Mesendoderm (in vitro differentiated cells): Measurements from ENCODE around the gene PTPRD.

Experiments used
- DNase-seq: peaks from one replicate; pipeline ENCODE4 v3.0.0; 2013
- H2AK5ac ChIP-seq: 2 replicates; pipeline ENCODE4 v1.6.1; 2013; ENCODE audit warnings: low read length, inconsistent platforms
- H2BK120ac ChIP-seq: 2 replicates; pipeline ENCODE4 v1.6.1; 2013; ENCODE audit warnings: low read depth, mild to moderate bottlenecking, low read length, moderate library complexity, mixed read lengths
- H2BK15ac ChIP-seq: replicated peaks from 2 replicates; pipeline ENCODE4 v1.6.1; 2013; ENCODE audit warnings: low read depth, mild to moderate bottlenecking, moderate library complexity
- H2BK5ac ChIP-seq: 2 replicates; pipeline ENCODE4 v1.6.1; 2013; ENCODE audit warnings: low read length, inconsistent platforms
- H3K18ac ChIP-seq: 2 replicates; pipeline ENCODE4 v1.6.1; 2013; ENCODE audit warnings: mild to moderate bottlenecking, low read length, mixed read lengths
- H3K23ac ChIP-seq: one replicate; pipeline ENCODE4 v1.6.1; 2013; ENCODE audit warnings: low read length
- H3K27ac ChIP-seq: 2 replicates; pipeline ENCODE4 v1.5.1; 2013; ENCODE audit warnings: low read depth, mild to moderate bottlenecking, inconsistent platforms, low read length, moderate library complexity
- H3K27me3 ChIP-seq: 2 replicates; pipeline ENCODE4 v1.6.1; 2013; ENCODE audit warnings: low read length, control low read depth, mild to moderate bottlenecking, inconsistent platforms; ENCODE audit not compliant: insufficient read depth, poor library complexity
- H3K36me3 ChIP-seq: 2 replicates; pipeline ENCODE4 v1.6.1; 2013; ENCODE audit warnings: low read length, inconsistent platforms; ENCODE audit not compliant: control insufficient read depth, insufficient read depth
- H3K4ac ChIP-seq: one replicate; pipeline ENCODE4 v1.6.1; 2013; ENCODE audit warnings: low read depth, mild to moderate bottlenecking, low read length, moderate library complexity
- H3K4me1 ChIP-seq: 2 replicates; pipeline ENCODE4 v1.6.1; 2013; ENCODE audit warnings: low read depth, low read length, inconsistent platforms; ENCODE audit not compliant: control insufficient read depth
- H3K4me2 ChIP-seq: 2 replicates; pipeline ENCODE4 v1.6.1; 2013; ENCODE audit warnings: low read length
- H3K4me3 ChIP-seq: 2 replicates; pipeline ENCODE4 v1.5.1; 2013; ENCODE audit warnings: mild to moderate bottlenecking, low read length
- H3K56ac ChIP-seq: one replicate; pipeline ENCODE4 v1.6.1; 2013; ENCODE audit warnings: low read length
- H3K79me1 ChIP-seq: 2 replicates; pipeline ENCODE4 v1.6.1; 2013; ENCODE audit warnings: low read length, inconsistent platforms
- H3K79me2 ChIP-seq: 2 replicates; pipeline ENCODE4 v1.6.1; 2013; ENCODE audit warnings: mild to moderate bottlenecking, low read length; ENCODE audit not compliant: control insufficient read depth, insufficient read depth
- H3K9ac ChIP-seq: 2 replicates; pipeline ENCODE4 v1.6.1; 2013; ENCODE audit warnings: low read length, inconsistent platforms
- H4K5ac ChIP-seq: one replicate; pipeline ENCODE4 v1.6.1; 2013; ENCODE audit warnings: low read length
- H4K8ac ChIP-seq: one replicate; pipeline ENCODE4 v1.6.1; 2013; ENCODE audit warnings: low read depth, mild to moderate bottlenecking, control low read depth, low read length, moderate library complexity
- WGBS: extraction: QIAGEN DNeasy Blood & Tissue Kit; methylation state at CpG from one replicate; pipeline ENCODE4 v1.1.7; 2013; ENCODE audit warnings: low lambda C conversion rate, missing lambda C conversion rate; ENCODE audit not compliant: insufficient coverage; ENCODE audit errors: extremely low coverage; 5-methylcytosine and 5-hydroxymethylcytosine counted together

PTPRD gene

DNA sequence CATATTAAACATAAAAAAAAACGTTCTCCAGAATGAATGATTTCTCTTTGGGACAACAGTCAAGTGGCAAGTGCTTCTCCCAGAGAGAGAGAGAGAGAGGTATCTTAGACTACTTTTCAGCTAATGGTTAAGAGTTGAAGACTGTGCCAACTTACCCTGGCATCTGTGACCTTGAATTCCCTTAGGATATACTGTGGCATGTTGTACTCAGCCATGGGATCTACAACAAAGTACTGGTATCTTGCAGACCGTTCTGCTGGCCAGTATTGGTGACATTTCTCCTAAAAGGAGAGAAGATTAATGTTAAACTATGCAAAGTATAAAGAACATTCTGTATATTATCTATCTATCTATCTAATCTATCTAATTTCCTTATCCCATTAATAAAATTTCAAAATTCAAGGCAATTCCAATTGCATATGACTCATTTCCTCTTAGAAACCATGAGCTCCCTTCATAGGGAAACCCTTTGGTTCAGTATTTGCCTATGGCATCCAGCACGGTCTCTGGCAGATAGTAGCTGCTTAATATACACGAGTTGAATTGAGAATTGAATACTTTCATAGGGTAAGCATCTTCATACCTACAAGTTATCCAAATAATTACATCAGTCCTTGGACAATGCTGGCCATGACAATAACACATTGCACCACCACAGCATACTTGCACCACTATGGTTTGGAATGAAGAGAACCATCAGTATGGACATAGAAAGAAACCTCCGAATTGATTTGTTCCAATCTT lies 2273.9 kb downstream of the PTPRD start:
- H3K4me1 ChIP-seq = no peaks in the 10 kb centered on the region
- H3K18ac ChIP-seq = no peak overlapping the region
- no peak overlapping the region for H3K4me2 ChIP-seq
- H2BK15ac ChIP-seq = no peak overlapping the region
- H3K79me2 ChIP-seq = no peaks in the 10 kb centered on the region
- H3K27me3 ChIP-seq = no peaks in the 10 kb centered on the region
- no peak overlapping the region for H3K56ac ChIP-seq
- WGBS = no CpG with 5 or more reads among the region's 5 CpGs
- H2AK5ac ChIP-seq = no peak overlapping the region
- H3K36me3 ChIP-seq = no peaks in the 10 kb centered on the region
- H3K4ac ChIP-seq = no peak overlapping the region
- H3K4me3 ChIP-seq = no peak overlapping the region
- H3K9ac ChIP-seq = no peak overlapping the region
- H3K79me1 ChIP-seq = no peaks in the 10 kb centered on the region
- no peak overlapping the region for H2BK120ac ChIP-seq
- H4K8ac ChIP-seq = no peak overlapping the region
- no peak overlapping the region for H4K5ac ChIP-seq
- DNase-seq = no peak
- H3K23ac ChIP-seq = no peak overlapping the region
- H3K27ac ChIP-seq = no peak overlapping the region
- H2BK5ac ChIP-seq = no peak overlapping the region

DNA sequence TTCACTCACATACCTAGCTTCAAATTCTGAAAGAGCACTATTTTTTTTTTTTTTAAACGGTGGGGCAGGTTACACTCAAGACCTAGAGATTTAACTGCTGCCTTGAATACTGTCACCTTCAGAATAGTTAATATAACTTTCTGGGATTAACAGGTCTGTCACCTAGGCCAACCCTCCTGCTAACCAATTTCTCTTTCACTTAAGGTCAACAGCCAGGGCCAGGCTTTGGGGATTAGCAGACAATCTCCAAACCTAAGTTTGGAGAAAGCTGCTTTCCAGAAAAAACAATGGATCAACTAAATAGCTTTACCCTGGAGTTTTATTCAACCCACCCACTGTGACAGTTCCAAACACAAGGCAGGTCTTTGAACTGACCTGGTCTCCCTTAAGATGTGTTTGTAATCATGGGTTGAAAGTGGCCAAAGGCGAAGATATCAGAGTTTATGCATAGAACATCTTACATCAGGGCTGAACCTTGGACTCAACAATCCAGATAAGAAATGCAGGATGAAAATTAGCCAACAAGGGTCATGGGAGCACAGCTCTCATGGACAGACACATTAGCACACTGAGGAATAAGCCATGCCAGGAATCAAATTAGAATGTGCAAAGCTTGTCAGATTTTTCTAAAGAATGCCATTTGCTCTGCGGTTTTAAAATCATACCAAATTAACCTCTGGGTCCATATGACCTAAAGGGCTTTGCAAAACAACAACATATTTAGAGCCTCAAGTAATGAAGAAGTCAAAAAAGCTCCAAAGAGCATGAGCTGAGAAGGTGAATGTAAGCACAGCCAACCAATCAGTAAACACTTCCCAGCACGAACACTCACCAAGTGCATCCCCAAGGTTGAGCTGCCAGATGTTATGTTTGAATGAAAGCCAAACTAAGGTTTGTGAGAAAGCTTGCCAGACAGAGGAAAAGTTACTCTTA lies 2274.7 kb downstream of the PTPRD start:
- H3K18ac ChIP-seq = no peak overlapping the region
- H4K5ac ChIP-seq = no peak overlapping the region
- DNase-seq = peak; percentile 74
- H3K4me1 ChIP-seq = peaks cover 1% of the 10 kb centered on the region
- H3K4me3 ChIP-seq = no peak overlapping the region
- no peaks in the 10 kb centered on the region for H3K27me3 ChIP-seq
- H3K23ac ChIP-seq = no peak overlapping the region
- H3K9ac ChIP-seq = no peak overlapping the region
- H3K27ac ChIP-seq = no peak overlapping the region
- H2BK15ac ChIP-seq = no peak overlapping the region
- H3K56ac ChIP-seq = no peak overlapping the region
- no CpG with 5 or more reads among the region's 4 CpGs for whole genome bisulfite sequencing
- H2BK120ac ChIP-seq = no peak overlapping the region
- no peaks in the 10 kb centered on the region for H3K36me3 ChIP-seq
- no peak overlapping the region for H3K4ac ChIP-seq
- H2AK5ac ChIP-seq = no peak overlapping the region
- H4K8ac ChIP-seq = no peak overlapping the region
- H3K79me2 ChIP-seq = no peaks in the 10 kb centered on the region
- H3K4me2 ChIP-seq = no peak overlapping the region
- H2BK5ac ChIP-seq = no peak overlapping the region
- H3K79me1 ChIP-seq = no peaks in the 10 kb centered on the region

DNA sequence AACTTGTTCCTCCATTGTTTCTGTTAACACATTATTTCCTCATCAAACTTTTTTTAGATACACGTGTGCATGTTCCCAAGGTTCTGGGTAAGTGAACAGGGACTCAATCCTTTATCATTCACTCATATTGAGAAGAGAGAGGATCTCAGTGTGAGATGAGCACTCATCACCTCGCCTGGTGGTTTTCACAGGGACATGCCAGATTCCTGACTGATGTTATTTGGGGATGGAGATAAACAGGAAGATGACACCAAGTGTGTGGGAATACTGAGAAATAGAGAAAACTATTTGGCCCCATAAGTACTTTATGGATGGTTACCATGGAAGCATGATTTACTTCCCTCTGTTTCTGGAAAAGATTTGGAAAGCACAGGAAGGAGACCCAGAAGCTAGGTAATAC lies 2279.9 kb downstream of the PTPRD start:
- H3K4ac ChIP-seq = no peak overlapping the region
- no peak overlapping the region for H3K27ac ChIP-seq
- H4K5ac ChIP-seq = no peak overlapping the region
- H3K9ac ChIP-seq = no peak overlapping the region
- no peaks in the 10 kb centered on the region for H3K79me2 ChIP-seq
- H3K27me3 ChIP-seq = no peaks in the 10 kb centered on the region
- H2BK5ac ChIP-seq = no peak overlapping the region
- H3K23ac ChIP-seq = no peak overlapping the region
- H2BK15ac ChIP-seq = no peak overlapping the region
- no CpG with 5 or more reads among the region's 2 CpGs for WGBS
- no peak overlapping the region for H3K4me3 ChIP-seq
- no peak overlapping the region for H2BK120ac ChIP-seq
- peak; percentile 94 for DNase-seq
- H2AK5ac ChIP-seq = no peak overlapping the region
- no peaks in the 10 kb centered on the region for H3K79me1 ChIP-seq
- H3K18ac ChIP-seq = no peak overlapping the region
- H4K8ac ChIP-seq = no peak overlapping the region
- no peaks in the 10 kb centered on the region for H3K36me3 ChIP-seq
- H3K56ac ChIP-seq = no peak overlapping the region
- peaks cover 7% of the 10 kb centered on the region for H3K4me1 ChIP-seq
- no peak overlapping the region for H3K4me2 ChIP-seq

DNA sequence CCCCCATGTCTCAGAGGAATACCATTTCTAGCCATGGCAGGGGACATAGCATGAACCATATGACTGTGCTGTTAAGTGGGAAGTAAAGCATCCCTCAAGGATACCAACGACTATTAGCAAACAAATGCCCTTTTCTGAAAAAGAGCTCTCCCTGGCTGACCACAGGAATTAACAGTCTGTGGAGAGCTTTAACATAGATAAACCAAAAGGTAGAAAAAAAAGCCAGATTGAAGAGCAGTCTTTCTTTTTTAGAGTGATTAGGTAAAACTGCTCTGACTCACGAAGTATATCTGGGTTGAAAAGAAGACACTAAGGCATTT lies 2280.5 kb downstream of the PTPRD start:
- no peak overlapping the region for H3K23ac ChIP-seq
- no peak overlapping the region for H2BK120ac ChIP-seq
- WGBS = no CpG with 5 or more reads among the region's 2 CpGs
- H3K79me2 ChIP-seq = no peaks in the 10 kb centered on the region
- H3K4me2 ChIP-seq = no peak overlapping the region
- H3K36me3 ChIP-seq = no peaks in the 10 kb centered on the region
- H3K9ac ChIP-seq = no peak overlapping the region
- H3K27me3 ChIP-seq = no peaks in the 10 kb centered on the region
- H3K79me1 ChIP-seq = no peaks in the 10 kb centered on the region
- H2AK5ac ChIP-seq = no peak overlapping the region
- H3K4me3 ChIP-seq = no peak overlapping the region
- H3K18ac ChIP-seq = no peak overlapping the region
- H2BK5ac ChIP-seq = no peak overlapping the region
- H3K27ac ChIP-seq = no peak overlapping the region
- no peak overlapping the region for H4K8ac ChIP-seq
- H2BK15ac ChIP-seq = no peak overlapping the region
- H3K4ac ChIP-seq = no peak overlapping the region
- peaks cover 7% of the 10 kb centered on the region for H3K4me1 ChIP-seq
- no peak overlapping the region for H3K56ac ChIP-seq
- DNase-seq = peak; percentile 82
- H4K5ac ChIP-seq = no peak overlapping the region

DNA sequence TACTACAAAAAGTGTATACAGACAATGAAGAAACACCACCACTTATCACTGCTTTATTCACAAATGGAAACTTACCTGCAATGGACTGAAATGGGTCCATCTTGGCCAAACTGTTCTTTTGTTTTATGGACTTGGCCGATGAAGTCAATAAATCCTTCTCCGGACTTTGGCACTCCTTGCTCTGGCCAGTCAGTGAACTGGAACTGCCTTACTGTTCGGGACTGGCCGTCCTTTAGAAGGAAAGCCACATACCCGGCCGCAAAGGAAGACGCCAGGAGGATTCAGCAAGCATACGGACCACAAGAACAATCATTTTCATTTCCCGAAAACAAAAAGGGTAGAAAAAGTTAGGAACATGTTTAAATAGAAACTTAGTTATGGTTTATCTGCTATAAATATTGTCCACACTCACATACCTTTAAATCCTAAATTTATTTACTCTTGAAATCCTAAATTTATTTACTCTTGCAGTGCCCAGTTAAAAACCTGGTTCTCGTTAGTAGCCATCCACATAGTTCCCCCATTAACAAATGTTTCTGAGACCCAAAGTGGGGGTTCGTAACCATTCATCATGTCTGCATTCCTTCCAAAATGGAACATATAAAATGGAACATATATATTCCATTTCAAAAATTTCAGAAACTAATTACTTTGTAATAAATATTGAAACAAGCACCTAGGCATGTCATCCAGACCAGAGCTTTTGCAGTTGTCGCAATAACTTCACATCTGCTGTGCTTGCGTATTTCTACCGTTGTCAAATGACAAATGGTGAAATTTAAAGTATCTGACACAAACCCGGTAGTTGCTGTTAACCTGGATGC lies 2281.1 kb downstream of the PTPRD start:
- Histone ChIP-seq H3K23ac (no peak overlapping the region), H3K27ac (no peak overlapping the region), H3K79me1 (no peaks in the 10 kb centered on the region), H3K79me2 (no peaks in the 10 kb centered on the region), H3K27me3 (no peaks in the 10 kb centered on the region), H2BK5ac (no peak overlapping the region), H3K4me1 (peaks cover 7% of the 10 kb centered on the region), H3K36me3 (no peaks in the 10 kb centered on the region), H2BK15ac (no peak overlapping the region), H3K18ac (peak overlapping the region; percentile 94), H3K4ac (no peak overlapping the region), H3K9ac (no peak overlapping the region), H3K4me2 (no peak overlapping the region), H3K4me3 (no peak overlapping the region), H3K56ac (no peak overlapping the region), H2BK120ac (no peak overlapping the region), H2AK5ac (no peak overlapping the region), H4K8ac (no peak overlapping the region), H4K5ac (no peak overlapping the region)
- no CpG with 5 or more reads among the region's 15 CpGs for WGBS
- DNase-seq = no peak
